Measurements from ENCODE around the gene MAB21L2.
"Not testable (repeated sequence)": the region's sequence is repeated elsewhere in the genome, so short reads cannot be mapped to it uniquely, and the experiment has no call there.

Gene MAB21L2

GRCh38 chr4:150582146-150582872 is at the start of gene MAB21L2:
Gene MAB21L2 (plus strand): TSS chr4:150582151. CDS start chr4:150583030, 879 bp downstream.
- no peak for FAIRE-seq

- no peak for FAIRE-seq
Observed at GRCh38 chr4:150533673-150534072, 48.3 kb upstream of the MAB21L2 start.

- no peak for FAIRE-seq
Observed at GRCh38 chr4:150534818-150535217, 47.1 kb upstream of the MAB21L2 start.

- FAIRE-seq: not testable (repeated sequence)
Observed at GRCh38 chr4:150537911-150538310, 44.0 kb upstream of the MAB21L2 start.

GRCh38 chr4:150540536-150540935 is 41.4 kb upstream of the MAB21L2 start:
- FAIRE-seq: no peak

- no peak for FAIRE-seq
Observed at GRCh38 chr4:150540959-150541360, 41.0 kb upstream of the MAB21L2 start.

GRCh38 chr4:150541681-150542080 is 40.3 kb upstream of the MAB21L2 start:
- no peak for FAIRE-seq

GRCh38 chr4:150543042-150543441 is 38.9 kb upstream of the MAB21L2 start:
- FAIRE-seq: no peak

GRCh38 chr4:150546286-150546685 is 35.7 kb upstream of the MAB21L2 start:
- no peak for FAIRE-seq

GRCh38 chr4:150547154-150547838 is 34.7 kb upstream of the MAB21L2 start:
- FAIRE-seq: no peak

- not testable (repeated sequence) for FAIRE-seq
Observed at GRCh38 chr4:150557811-150558210, 24.1 kb upstream of the MAB21L2 start.

GRCh38 chr4:150561143-150561737 is 20.7 kb upstream of the MAB21L2 start:
- FAIRE-seq: no peak

- no peak for FAIRE-seq
Observed at GRCh38 chr4:150562250-150562649, 19.7 kb upstream of the MAB21L2 start.

- no peak for FAIRE-seq
Observed at GRCh38 chr4:150562751-150563150, 19.2 kb upstream of the MAB21L2 start.

- not testable (repeated sequence) for FAIRE-seq
Observed at GRCh38 chr4:150564967-150565366, 17.0 kb upstream of the MAB21L2 start.

- FAIRE-seq: no peak
Observed at GRCh38 chr4:150567070-150567469, 14.9 kb upstream of the MAB21L2 start.

GRCh38 chr4:150569384-150569987 is 12.5 kb upstream of the MAB21L2 start:
- FAIRE-seq: no peak

GRCh38 chr4:150569998-150570535 is 11.9 kb upstream of the MAB21L2 start:
- FAIRE-seq: no peak

GRCh38 chr4:150570862-150571261 is 11.1 kb upstream of the MAB21L2 start:
- no peak for FAIRE-seq

- no peak for FAIRE-seq
Observed at GRCh38 chr4:150572704-150573504, 9.0 kb upstream of the MAB21L2 start.

GRCh38 chr4:150573534-150573933 is 8.4 kb upstream of the MAB21L2 start:
- no peak for FAIRE-seq

GRCh38 chr4:150574678-150575077 is 7.3 kb upstream of the MAB21L2 start:
- FAIRE-seq: no peak

Measured in TTC549 (cell line).